CD1c-positive myeloid dendritic cell (primary cell): ENCODE data around the gene KCNIP4.

Experiments used
- DNase-seq: peaks from one replicate; pipeline ENCODE4 v3.0.0-alpha.2; 2016; ENCODE audit errors: extremely low spot score

The KCNIP4 gene

GRCh38 chr4:21457086-21457840 is 491.3 kb downstream of the KCNIP4 start:
- DNase-seq, result no peak

GRCh38 chr4:21454831-21455230 is 493.7 kb downstream of the KCNIP4 start:
- DNase-seq, result no peak

- DNase-seq, result no peak
Measured at GRCh38 chr4:21454201-21454600, 494.4 kb downstream of the KCNIP4 start.

GRCh38 chr4:21452931-21453330 is 495.6 kb downstream of the KCNIP4 start:
- no peak for DNase-seq

GRCh38 chr4:21451032-21451431 is 497.5 kb downstream of the KCNIP4 start:
- no peak for DNase-seq

GRCh38 chr4:21450331-21450730 is 498.2 kb downstream of the KCNIP4 start:
- no peak for DNase-seq

- no peak for DNase-seq
Measured at GRCh38 chr4:21447301-21448054, 501.1 kb downstream of the KCNIP4 start.

GRCh38 chr4:21420166-21420565 is 528.4 kb downstream of the KCNIP4 start:
- DNase-seq, result no peak

- DNase-seq, result no peak
Measured at GRCh38 chr4:21415728-21416127, 532.8 kb downstream of the KCNIP4 start.

GRCh38 chr4:21413807-21414370 is 534.7 kb downstream of the KCNIP4 start:
- no peak for DNase-seq

- DNase-seq, result no peak
Measured at GRCh38 chr4:21411086-21411485, 537.5 kb downstream of the KCNIP4 start.

- no peak for DNase-seq
Measured at GRCh38 chr4:21410372-21410771, 538.2 kb downstream of the KCNIP4 start.

GRCh38 chr4:21387683-21388082 is 560.9 kb downstream of the KCNIP4 start:
- DNase-seq, result no peak

- DNase-seq, result no peak
Measured at GRCh38 chr4:21386166-21386780, 562.3 kb downstream of the KCNIP4 start.

GRCh38 chr4:21385706-21386105 is 562.9 kb downstream of the KCNIP4 start:
- DNase-seq, result no peak

GRCh38 chr4:21384609-21385008 is 564.0 kb downstream of the KCNIP4 start:
- no peak for DNase-seq

- DNase-seq, result no peak
Measured at GRCh38 chr4:21380861-21381260, 567.7 kb downstream of the KCNIP4 start.

GRCh38 chr4:21377046-21377445 is 571.5 kb downstream of the KCNIP4 start:
- no peak for DNase-seq

GRCh38 chr4:21376176-21376575 is 572.4 kb downstream of the KCNIP4 start:
- no peak for DNase-seq

- DNase-seq, result no peak
Measured at GRCh38 chr4:21374641-21375368, 573.8 kb downstream of the KCNIP4 start.

GRCh38 chr4:21367567-21367966 is 581.0 kb downstream of the KCNIP4 start:
- DNase-seq, result no peak

GRCh38 chr4:21366840-21367239 is 581.7 kb downstream of the KCNIP4 start:
- no peak for DNase-seq
